Colonic mucosa (tissue), 4 donors: Measurements from ENCODE around the gene TSPAN5. TPM values are rescaled to one million over a fixed set of nuclear protein-coding genes. Genes with fewer than 3 reads are reported as not detected.

Experiments
- DNase-seq: peaks from one replicate; pipeline ENCODE4 v3.0.0-alpha.2; 2020
- H3K27ac ChIP-seq: fragments of 200-600 bp; one replicate; pipeline ENCODE4 v1.8.0; 2021
- H3K27me3 ChIP-seq: fragments of 200-600 bp; one replicate; pipeline ENCODE4 v1.8.0; 2021
- H3K36me3 ChIP-seq: fragments of 200-600 bp; one replicate; pipeline ENCODE4 v1.8.0; 2021
- H3K4me1 ChIP-seq: fragments of 200-600 bp; one replicate; pipeline ENCODE4 v1.8.0; 2021; ENCODE audit warnings: mild to moderate bottlenecking
- H3K4me3 ChIP-seq: fragments of 200-600 bp; one replicate; pipeline ENCODE4 v1.8.0; 2021
- H3K9ac ChIP-seq, 2 donors: one replicate each; pipeline ENCODE4 v1.7.0; 2013; ENCODE audit warnings: control low read depth in 2 of 2, low read depth in 2 of 2, low read length in 2 of 2
- H3K9me3 ChIP-seq: fragments of 200-600 bp; one replicate; pipeline ENCODE4 v1.8.0; 2021
- intact Hi-C: fragments of 100-400 bp; cut with DNase I; formaldehyde crosslinking; loops from one replicate; pipeline ENCODE4 v1.14.1; 2022
- total RNA-seq, 2 donors: library from RNA; stranded (reverse); fragmentation: NEBNext Ultra II Directional in 1 of 2; extraction: Animal tissue kit (Norgen Biotek cat#: 25700) in 1 of 2; gene quantifications; one replicate each; pipeline ENCODE4 v1.2.1, GENCODE V29; 2021
- TF ChIP-seq, protein P1 (sequence below): fragments of 200-600 bp; IDR thresholded peaks from one replicate; pipeline ENCODE4 v1.8.0; 2022; ENCODE audit warnings: antibody characterized with exemption, mild to moderate bottlenecking
- donor health status: healthy.
- donor health status: DM: no; HTN: no; CAD: no.
- donor health status: DM: no; HTN: no; CAD: no.

The TSPAN5 gene
- total RNA-seq, 2 donors from 2014 or later, result 5.3 to 5.6 TPM

DNA sequence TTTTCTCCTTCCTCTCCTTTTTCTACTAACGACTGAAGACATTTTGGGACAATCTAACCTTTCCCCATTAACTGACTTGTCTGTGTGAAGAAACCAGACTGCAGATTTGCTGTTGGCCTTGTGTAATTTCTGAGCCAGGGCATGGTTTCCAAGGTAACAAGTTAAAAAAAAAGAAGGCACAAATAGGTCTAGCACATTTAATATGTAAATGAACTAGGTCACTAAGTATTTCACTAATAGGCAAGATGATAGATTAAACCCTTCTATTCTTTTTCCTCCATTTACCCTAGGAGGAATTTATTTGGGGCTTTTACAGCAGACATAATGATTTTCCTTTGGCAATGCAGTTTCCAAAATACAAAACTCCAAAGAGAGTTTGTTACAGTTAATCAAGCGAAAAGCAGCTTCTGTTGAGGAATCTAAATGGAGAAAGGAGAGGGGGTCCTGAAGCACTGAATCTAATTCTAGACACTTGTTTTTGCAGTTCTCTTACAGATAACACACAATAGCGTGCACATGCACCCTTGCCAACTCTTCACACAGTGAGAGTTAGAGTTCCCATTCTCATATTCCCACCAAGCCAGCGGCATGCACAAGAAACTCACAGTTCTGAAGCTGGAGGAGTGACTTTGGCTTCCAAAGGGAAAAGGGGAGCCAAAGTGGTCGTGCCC, 72.0 kb downstream of the TSPAN5 start:
- Histone ChIP-seq H3K4me1 (no peaks in the 10 kb centered on the region), H3K4me3 (no peak overlapping the region), H3K27me3 (no peaks in the 10 kb centered on the region), H3K9me3 (no peaks in the 10 kb centered on the region), H3K36me3 (no peaks in the 10 kb centered on the region), H3K9ac (no peak overlapping the region), H3K27ac (no peak overlapping the region)
- TF ChIP-seq, protein P1, sequence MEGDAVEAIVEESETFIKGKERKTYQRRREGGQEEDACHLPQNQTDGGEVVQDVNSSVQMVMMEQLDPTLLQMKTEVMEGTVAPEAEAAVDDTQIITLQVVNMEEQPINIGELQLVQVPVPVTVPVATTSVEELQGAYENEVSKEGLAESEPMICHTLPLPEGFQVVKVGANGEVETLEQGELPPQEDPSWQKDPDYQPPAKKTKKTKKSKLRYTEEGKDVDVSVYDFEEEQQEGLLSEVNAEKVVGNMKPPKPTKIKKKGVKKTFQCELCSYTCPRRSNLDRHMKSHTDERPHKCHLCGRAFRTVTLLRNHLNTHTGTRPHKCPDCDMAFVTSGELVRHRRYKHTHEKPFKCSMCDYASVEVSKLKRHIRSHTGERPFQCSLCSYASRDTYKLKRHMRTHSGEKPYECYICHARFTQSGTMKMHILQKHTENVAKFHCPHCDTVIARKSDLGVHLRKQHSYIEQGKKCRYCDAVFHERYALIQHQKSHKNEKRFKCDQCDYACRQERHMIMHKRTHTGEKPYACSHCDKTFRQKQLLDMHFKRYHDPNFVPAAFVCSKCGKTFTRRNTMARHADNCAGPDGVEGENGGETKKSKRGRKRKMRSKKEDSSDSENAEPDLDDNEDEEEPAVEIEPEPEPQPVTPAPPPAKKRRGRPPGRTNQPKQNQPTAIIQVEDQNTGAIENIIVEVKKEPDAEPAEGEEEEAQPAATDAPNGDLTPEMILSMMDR, result no peak
- intact Hi-C loops, result no loop called here
- DNase-seq, result no peak

GRCh38 chr4:98585596-98585995, 72.8 kb downstream of the TSPAN5 start:
- Histone ChIP-seq H3K4me1 (no peaks in the 10 kb centered on the region), H3K27ac (no peak overlapping the region), H3K4me3 (no peak overlapping the region), H3K9me3 (no peaks in the 10 kb centered on the region), H3K9ac (no peak overlapping the region), H3K36me3 (no peaks in the 10 kb centered on the region), H3K27me3 (no peaks in the 10 kb centered on the region)
- TF ChIP-seq, protein P1, result no peak
- intact Hi-C loops, result no loop called here
- DNase-seq, result no peak

DNA sequence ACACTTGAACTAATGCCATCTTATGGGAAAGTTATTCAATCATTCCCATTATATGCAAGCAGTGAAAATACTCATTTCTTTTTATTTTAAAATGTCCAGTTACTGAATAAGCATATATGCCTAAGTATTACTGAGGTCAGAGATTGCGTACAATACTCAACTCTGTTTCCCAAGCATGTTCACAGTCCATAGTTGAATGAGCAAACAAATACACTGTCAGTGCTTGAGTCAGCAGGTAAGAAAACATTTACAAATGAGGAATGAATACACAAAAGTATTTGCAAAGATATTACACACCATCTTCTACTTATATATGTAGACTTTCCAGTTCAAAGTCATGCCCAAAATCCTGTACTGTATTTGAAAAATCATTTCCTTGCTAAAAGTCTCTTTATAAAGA, 74.1 kb downstream of the TSPAN5 start:
- Histone ChIP-seq H3K9me3 (no peaks in the 10 kb centered on the region), H3K4me3 (no peak overlapping the region), H3K36me3 (no peaks in the 10 kb centered on the region), H3K27me3 (no peaks in the 10 kb centered on the region), H3K4me1 (no peaks in the 10 kb centered on the region), H3K27ac (no peak overlapping the region), H3K9ac (no peak overlapping the region)
- DNase-seq, result no peak
- intact Hi-C loops, result no loop called here
- TF ChIP-seq, protein P1, result no peak

GRCh38 chr4:98583265-98583664, 75.1 kb downstream of the TSPAN5 start:
- Histone ChIP-seq H3K36me3 (no peaks in the 10 kb centered on the region), H3K4me1 (no peaks in the 10 kb centered on the region), H3K4me3 (no peak overlapping the region), H3K9ac (no peak overlapping the region), H3K27me3 (no peaks in the 10 kb centered on the region), H3K9me3 (no peaks in the 10 kb centered on the region), H3K27ac (no peak overlapping the region)
- TF ChIP-seq, protein P1, result no peak
- intact Hi-C loops, result no loop called here
- no peak for DNase-seq

DNA sequence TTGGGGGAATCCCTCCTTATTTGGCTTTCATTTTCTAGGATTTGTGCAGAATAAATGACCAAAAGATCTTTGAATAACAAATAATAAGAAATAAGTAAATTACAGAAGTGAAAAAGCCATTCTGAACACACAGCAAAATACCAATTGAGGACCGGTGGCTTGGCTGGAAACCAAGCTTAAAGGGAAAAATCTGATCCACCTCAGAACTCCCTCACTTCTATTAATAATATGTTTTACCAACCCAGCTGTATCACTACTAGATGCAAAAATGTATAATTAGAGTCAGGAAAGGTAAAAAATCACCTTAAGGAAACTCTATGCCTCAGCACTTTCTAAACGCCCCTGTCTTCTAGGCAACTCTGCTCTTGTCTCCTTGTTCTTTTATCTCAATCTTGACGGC, 77.3 kb downstream of the TSPAN5 start:
- intact Hi-C loops, result no loop called here
- no peaks in the 10 kb centered on the region for H3K27me3 ChIP-seq
- TF ChIP-seq, protein P1, result no peak
- H3K27ac ChIP-seq, result no peak overlapping the region
- no peaks in the 10 kb centered on the region for H3K9me3 ChIP-seq
- H3K9ac ChIP-seq, result no peak overlapping the region
- no peaks in the 10 kb centered on the region for H3K4me1 ChIP-seq
- H3K4me3 ChIP-seq, result no peak overlapping the region
- DNase-seq, result no peak
- no peaks in the 10 kb centered on the region for H3K36me3 ChIP-seq
